K562 (cell line): Measurements from ENCODE around the gene NES. TPM values are rescaled to one million over a fixed set of nuclear protein-coding genes. Genes with fewer than 3 reads are reported as not detected.

ENCODE experiments used
- DDX20 ChIP-seq: fragments of 450-650 bp; IDR thresholded peaks from 2 replicates; pipeline ENCODE4 v1.6.1; 2016; ENCODE audit warnings: missing genetic modification characterization, low read depth, mild to moderate bottlenecking, missing compliant biosample characterization, moderate library complexity
- FOSL1 ChIP-seq: fragments of 200-800 bp; sonication (Bioruptor generic); conservative IDR thresholded peaks from 2 replicates; pipeline ENCODE4 v1.6.1; 2016; ENCODE audit warnings: missing genetic modification characterization, missing compliant biosample characterization
- FOXJ2 ChIP-seq: fragments of 200-800 bp; sonication (Bioruptor generic); IDR thresholded peaks from 2 replicates; pipeline ENCODE4 v1.6.1; 2016; ENCODE audit warnings: missing genetic modification characterization, missing compliant biosample characterization
- HNRNPUL1 ChIP-seq: fragments of 200-400 bp; formaldehyde crosslinking; IDR thresholded peaks from 2 replicates; pipeline ENCODE4 v1.6.1; 2017; ENCODE audit warnings: low read length
- MAFK ChIP-seq: IDR thresholded peaks from 2 replicates; pipeline ENCODE4 v1.6.1; 2011; ENCODE audit warnings: low read length, improper control_type of control experiment
- MIER1 ChIP-seq: fragments of 450-650 bp; IDR thresholded peaks from 2 replicates; pipeline ENCODE4 v1.6.1; 2016; ENCODE audit warnings: antibody characterized with exemption, mild to moderate bottlenecking, low read depth
- MTA2 ChIP-seq: fragments of 450-650 bp; IDR thresholded peaks from 2 replicates; pipeline ENCODE4 v1.6.1; 2016; ENCODE audit warnings: low read depth
- NR0B1 ChIP-seq: fragments of 450-650 bp; IDR thresholded peaks from one replicate; pipeline ENCODE4 v1.6.1; 2018; ENCODE audit warnings: mild to moderate bottlenecking, moderate library complexity; ENCODE audit not compliant: partially characterized antibody
- OTX1 ChIP-seq: fragments of 450-650 bp; formaldehyde crosslinking; IDR thresholded peaks from 2 replicates; pipeline ENCODE4 v1.4.0; 2022; ENCODE audit warnings: mild to moderate bottlenecking
- PHB ChIP-seq: fragments of 250-450 bp; sonication (Bioruptor Pico); IDR thresholded peaks from 2 replicates; pipeline ENCODE4 v1.5.0; 2021
- POLR2A ChIP-seq: fragments of 450-650 bp; conservative IDR thresholded peaks from 2 replicates; pipeline ENCODE4 v1.6.1; 2016
- POLR2AphosphoS5 ChIP-seq: IDR thresholded peaks from 2 replicates; pipeline ENCODE4 v1.6.1; 2011; ENCODE audit warnings: mild to moderate bottlenecking, low read depth, low read length, moderate library complexity; ENCODE audit not compliant: control insufficient read depth, insufficient read depth
- SIN3A ChIP-seq, 2 experiments: fragments of 150-350 bp in 1 of 2; IDR thresholded peaks; 2 replicates each; pipeline ENCODE4 v1.6.1; 2011 to 2016; ENCODE audit warnings: borderline replicate concordance in 2 of 2, low read depth in 2 of 2, low read length in 2 of 2, mild to moderate bottlenecking in 2 of 2, moderate library complexity in 2 of 2; ENCODE audit not compliant: control insufficient read depth in 1 of 2
- SIN3B ChIP-seq: fragments of 450-650 bp; IDR thresholded peaks from 2 replicates; pipeline ENCODE4 v1.6.1; 2017; ENCODE audit warnings: low read depth, mild to moderate bottlenecking, moderate library complexity
- TBL1XR1 ChIP-seq, 2 experiments: IDR thresholded peaks; 2 replicates each; pipeline ENCODE4 v1.6.1; 2012; ENCODE audit warnings: improper control_type of control experiment in 2 of 2, low read length in 2 of 2, mild to moderate bottlenecking in 1 of 2
- XRCC5 ChIP-seq: fragments of 200-400 bp; formaldehyde crosslinking; IDR thresholded peaks from 2 replicates; pipeline ENCODE4 v1.6.1; 2017; ENCODE audit warnings: low read depth, mild to moderate bottlenecking, low read length
- ZBTB1 ChIP-seq: sonication (generic); formaldehyde crosslinking; IDR thresholded peaks from 2 replicates; pipeline ENCODE4 v1.8.1; 2023; ENCODE audit warnings: missing genetic modification reagents, low read depth, mild to moderate bottlenecking, borderline replicate concordance
- ZNF197 ChIP-seq: fragments of 200-800 bp; sonication (Bioruptor generic); IDR thresholded peaks from 2 replicates; pipeline ENCODE4 v1.6.1; 2016; ENCODE audit warnings: low read depth, missing genetic modification characterization, missing compliant biosample characterization
- ZNF24 ChIP-seq: fragments of 450-650 bp; IDR thresholded peaks from 2 replicates; pipeline ENCODE4 v1.6.1; 2016
- ZNF280B ChIP-seq: fragments of 250-450 bp; sonication (Bioruptor Pico); IDR thresholded peaks from 2 replicates; pipeline ENCODE4 v1.5.1; 2021; ENCODE audit warnings: mild to moderate bottlenecking
- ZNF324 ChIP-seq: fragments of 250-450 bp; sonication (Bioruptor Pico); IDR thresholded peaks from 2 replicates; pipeline ENCODE4 v1.4.0; 2020; ENCODE audit warnings: mild to moderate bottlenecking
- ZNF431 ChIP-seq: sonication (generic); formaldehyde crosslinking; IDR thresholded peaks from 2 replicates; pipeline ENCODE4 v1.8.0; 2022; ENCODE audit warnings: mild to moderate bottlenecking, missing genetic modification reagents
- ZNF561 ChIP-seq: fragments of 450-650 bp; formaldehyde crosslinking; conservative IDR thresholded peaks from 2 replicates; pipeline ENCODE4 v1.4.0; 2020; ENCODE audit warnings: mild to moderate bottlenecking, moderate library complexity
- ZNF740 ChIP-seq, 3 experiments: fragments of 200-800 bp in 1 of 3; sonication (Bioruptor generic) in 1 of 3; sonication (generic) in 1 of 3; formaldehyde crosslinking in 1 of 3; IDR thresholded peaks; 2 replicates each; pipeline versions ENCODE4 v1.6.1 to v1.8.0; 2016 to 2022; ENCODE audit warnings: mild to moderate bottlenecking in 2 of 3, missing compliant biosample characterization in 2 of 3, missing genetic modification characterization in 2 of 3, missing genetic modification reagents in 1 of 3
- polyA plus RNA-seq, 8 experiments: library from polyadenylated mRNA; depleted of rRNA in 4 of 8; stranded (reverse) in 5 of 8; unstranded in 3 of 8; fragments of >200 nt; fragmentation: Nextera tagmentation in 2 of 8; fragmentation: Illumina TruSeq in 1 of 8; extraction: Ambion mirVana in 2 of 8; extraction: Trizol in 1 of 8; gene quantifications; 2 replicates each; pipeline versions ENCODE4 v1.2.1 to v1.2.3, GENCODE V29; 2011 to 2014; ENCODE audit warnings: inconsistent platforms in 1 of 8, missing spikeins in 1 of 8
- total RNA-seq, 7 experiments: library from RNA; depleted of rRNA in 6 of 7; stranded (reverse); fragments of >200 nt in 6 of 7; fragmentation: Illumina TruSeq in 2 of 7; extraction: Trizol in 2 of 7; gene quantifications; 2 replicates each; pipeline versions ENCODE4 v1.2.1 to v1.2.3, GENCODE V29; 2011 to 2021; ENCODE audit warnings: low replicate concordance in 1 of 7
- TF ChIP-seq, protein P1 (sequence below): sonication (generic); formaldehyde crosslinking; IDR thresholded peaks from 2 replicates; pipeline ENCODE4 v1.8.1; 2023; ENCODE audit warnings: mild to moderate bottlenecking, missing genetic modification reagents

The NES gene
- total and polyA plus RNA-seq, 9 of the 15 experiments (the other 6 are each of a cell fraction or from before 2014, with no cell fraction given) = 0.10 to 8.6 (median 4.2) TPM

GRCh38 chr1:156660752-156661112 lies 16.5 kb downstream of the NES start (continued):
- TF ChIP-seq MIER1 (no peak), MTA2 (no peak), SIN3A (IDR thresholded peaks at IDR 0.05; ENCODE audit: borderline replicate concordance in 2 of 2, control insufficient read depth in 1 of 2, low read depth in 2 of 2, low read length in 2 of 2) (peak in 1 of 2 experiments; percentile 17; a peak in 1 of 4 replicates), FOXJ2 (tag) (no peak), ZBTB1 (no peak), PHB (CRISPR knock-in tag) (no peak), ZNF324 (CRISPR knock-in tag) (no peak), DDX20 (no peak), SIN3B (no peak), MAFK (no peak), ZNF197 (CRISPR knock-in tag) (no peak), ZNF280B (CRISPR knock-in tag) (no peak), POLR2AphosphoS5 (no peak), ZNF740 (CRISPR knock-in tag; IDR thresholded peaks at IDR 0.05) (no peak), ZNF740 (tag; IDR thresholded peaks at IDR 0.05) (no peak), ZNF561 (CRISPR knock-in tag) (no peak), NR0B1 (no peak), XRCC5 (no peak), OTX1 (CRISPR knock-in tag) (no peak), TBL1XR1 (IDR thresholded peaks at IDR 0.05; ENCODE audit: low read length in 2 of 2) (peak in 1 of 2 experiments; percentile 13; a peak in 1 of 4 replicates), FOSL1 (no peak), ZNF24 (no peak), HNRNPUL1 (0 out of 2 replicates have a peak, but pooled peaks have one; percentile 0), POLR2A (0 out of 2 replicates have a peak, but pooled peaks have one; percentile 52), ZNF431 (CRISPR knock-in tag) (0 out of 2 replicates have a peak, but pooled peaks have one; percentile 8)
- TF ChIP-seq, protein P1, sequence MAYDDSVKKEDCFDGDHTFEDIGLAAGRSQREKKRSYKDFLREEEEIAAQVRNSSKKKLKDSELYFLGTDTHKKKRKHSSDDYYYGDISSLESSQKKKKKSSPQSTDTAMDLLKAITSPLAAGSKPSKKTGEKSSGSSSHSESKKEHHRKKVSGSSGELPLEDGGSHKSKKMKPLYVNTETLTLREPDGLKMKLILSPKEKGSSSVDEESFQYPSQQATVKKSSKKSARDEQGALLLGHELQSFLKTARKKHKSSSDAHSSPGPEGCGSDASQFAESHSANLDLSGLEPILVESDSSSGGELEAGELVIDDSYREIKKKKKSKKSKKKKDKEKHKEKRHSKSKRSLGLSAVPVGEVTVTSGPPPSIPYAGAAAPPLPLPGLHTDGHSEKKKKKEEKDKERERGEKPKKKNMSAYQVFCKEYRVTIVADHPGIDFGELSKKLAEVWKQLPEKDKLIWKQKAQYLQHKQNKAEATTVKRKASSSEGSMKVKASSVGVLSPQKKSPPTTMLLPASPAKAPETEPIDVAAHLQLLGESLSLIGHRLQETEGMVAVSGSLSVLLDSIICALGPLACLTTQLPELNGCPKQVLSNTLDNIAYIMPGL (CRISPR knock-in tag) = no peak; the same call in 1 of the 2 replicates
